Psoas muscle (tissue), 8 donors: Measurements from ENCODE around the gene ARHGAP42. TPM values are rescaled to one million over a fixed set of nuclear protein-coding genes. Genes with fewer than 3 reads are reported as not detected.

ENCODE experiments used
- ATAC-seq, 4 donors: fragments of 200-7000 bp; cut with Tn5 transposase; one replicate each; pipeline ENCODE4 v1.9.1; 2020; ENCODE audit warnings: moderate library complexity in 3 of 4, mild to moderate bottlenecking in 2 of 4
- DNase-seq, 2 donors: peaks; one replicate each; pipeline ENCODE4 v3.0.0-alpha.2; 2020
- H3K27ac ChIP-seq: fragments of 200-600 bp; one replicate; pipeline ENCODE4 v1.8.0; 2022
- H3K27me3 ChIP-seq, 3 donors: fragments of 200-600 bp in 1 of 3; one replicate each; pipeline versions ENCODE4 v1.6.1 to v1.8.0; 2013 to 2022; ENCODE audit warnings: low read length in 2 of 3, mild to moderate bottlenecking in 2 of 3, moderate library complexity in 1 of 3; ENCODE audit not compliant: insufficient read depth in 3 of 3
- H3K36me3 ChIP-seq, 2 donors: fragments of 200-600 bp in 1 of 2; one replicate each; pipeline versions ENCODE4 v1.6.1 to v1.8.0; 2013 to 2022; ENCODE audit warnings: low read depth in 1 of 2, mild to moderate bottlenecking in 1 of 2, moderate library complexity in 1 of 2; ENCODE audit not compliant: insufficient read depth in 1 of 2
- H3K4me1 ChIP-seq: fragments of 200-600 bp; one replicate; pipeline ENCODE4 v1.8.0; 2022
- H3K4me3 ChIP-seq: fragments of 200-600 bp; one replicate; pipeline ENCODE4 v1.8.0; 2022; ENCODE audit warnings: mild to moderate bottlenecking
- H3K9me3 ChIP-seq: fragments of 200-600 bp; one replicate; pipeline ENCODE4 v1.8.0; 2022
- CTCF ChIP-seq: fragments of 200-600 bp; IDR thresholded peaks from one replicate; pipeline ENCODE4 v1.8.0; 2022; ENCODE audit warnings: antibody characterized with exemption
- WGBS, 3 donors: extraction: QIAGEN DNeasy Blood & Tissue Kit; methylation state at CpG; one replicate each; pipeline versions ENCODE4 v1.1.6 to v1.1.7; 2013; 5-methylcytosine and 5-hydroxymethylcytosine counted together
- intact Hi-C, 2 donors: fragments of 100-400 bp; cut with DNase I; formaldehyde crosslinking; loops; one replicate each; pipeline versions ENCODE4 v1.11.0 to v1.14.2; 2022
- polyA plus RNA-seq, 3 donors: library from polyadenylated mRNA; stranded (reverse); fragments of 200-250 nt; gene quantifications; one replicate each; pipeline ENCODE4 v1.2.3, GENCODE V29; 2013
- total RNA-seq, 4 donors: library from RNA; stranded (reverse); fragmentation: NEBNext Ultra II Directional in 2 of 4; extraction: Animal tissue kit (Norgen Biotek cat#: 25700) in 2 of 4; gene quantifications; one replicate each; pipeline versions ENCODE4 v1.2.1 to v1.2.4, GENCODE V29; 2021 to 2023
- donor health status: healthy with polysubstance abuse.
- donor health status: DM: no; HTN: no; CAD: no; lungs with moderate emphysema.
- donor health status: Bipolar disorder and iron deficiency.
- donor health status: healthy.
- donor health status: DM: yes; HTN: yes; CAD: no.
- donor health status: DM: no; HTN: no; CAD: no.
- donor health status: DM: no; HTN: no; CAD: no.
- donor health status: DM: yes; HTN: yes; CAD: no.

ARHGAP42 gene
- total and polyA plus RNA-seq, 7 donors, result 3.8 to 12.3 (median 7.2) TPM

GRCh38 chr11:100964435-100964834 is 277.3 kb downstream of the ARHGAP42 start:
- Histone ChIP-seq H3K4me3 (no peak overlapping the region), H3K36me3 (peaks cover 0 to 22% of the 10 kb centered on the region in 2 donors), H3K9me3 (peaks cover 9% of the 10 kb centered on the region), H3K4me1 (no peaks in the 10 kb centered on the region), H3K27ac (no peak overlapping the region), H3K27me3 (no peaks in the 10 kb centered on the region)
- intact Hi-C loops, result no loop called here
- 84 to 90% (median 86%) methylated on average over 3 of the region's 3 CpGs for WGBS, 3 donors
- no peak for DNase-seq
- ATAC-seq, result no peak
- TF ChIP-seq CTCF, result no peak

GRCh38 chr11:100965346-100965745 is 278.3 kb downstream of the ARHGAP42 start:
- ATAC-seq (no peak), DNase-seq (no peak)
- Histone ChIP-seq H3K4me1 (no peaks in the 10 kb centered on the region), H3K27ac (no peak overlapping the region), H3K4me3 (no peak overlapping the region), H3K9me3 (peaks cover 9% of the 10 kb centered on the region), H3K27me3 (no peaks in the 10 kb centered on the region), H3K36me3 (peaks cover 0 to 22% of the 10 kb centered on the region in 2 donors)
- no peak for TF ChIP-seq CTCF
- intact Hi-C loops, result no loop called here
- 73 to 90% (median 85%) methylated on average over 1 of the region's 1 CpG for WGBS, 3 donors

- Histone ChIP-seq H3K36me3 (peaks cover 0 to 22% of the 10 kb centered on the region in 2 donors), H3K27me3 (no peaks in the 10 kb centered on the region), H3K9me3 (peaks cover 9% of the 10 kb centered on the region), H3K4me1 (no peaks in the 10 kb centered on the region), H3K27ac (no peak overlapping the region), H3K4me3 (no peak overlapping the region)
- TF ChIP-seq CTCF, result no peak
- intact Hi-C loops, result no loop called here
- ATAC-seq, result no peak
- no peak for DNase-seq
Observed at GRCh38 chr11:100966366-100966765, 279.3 kb downstream of the ARHGAP42 start.

- ATAC-seq (no peak), DNase-seq (no peak)
- no peak for TF ChIP-seq CTCF
- Histone ChIP-seq H3K27ac (no peak overlapping the region), H3K36me3 (no peaks in the 10 kb centered on the region), H3K4me1 (no peaks in the 10 kb centered on the region), H3K9me3 (peaks cover 9% of the 10 kb centered on the region), H3K27me3 (no peaks in the 10 kb centered on the region), H3K4me3 (no peak overlapping the region)
- intact Hi-C loops, result no loop called here
Observed at GRCh38 chr11:100969008-100969407, 281.9 kb downstream of the ARHGAP42 start.
